Astrocyte (in vitro differentiated cells and primary cell): ENCODE measurements around the gene GUCA1A. TPM values are rescaled to one million over a fixed set of nuclear protein-coding genes. Genes with fewer than 3 reads are reported as not detected.
A peak's percentile ranks its signal among the peaks of the same experiment; 100 is the strongest.

ENCODE experiments used
- DNase-seq: peaks from one replicate; pipeline ENCODE4 v3.0.0-alpha.2; 2010; ENCODE audit warnings: low read depth
- FAIRE-seq: peaks from 2 replicates; lab custom pipeline; 2011; peaks lifted over from hg19 to GRCh38; lab: Jason Lieb, UNC
- H2AFZ ChIP-seq: 2 replicates; pipeline ENCODE4 v1.6.0; 2012; ENCODE audit warnings: low read depth, low read length, inconsistent platforms
- H3K27ac ChIP-seq: 2 replicates; pipeline ENCODE4 v1.5.1; 2011; ENCODE audit warnings: low read depth, low read length, inconsistent platforms
- H3K27me3 ChIP-seq: 2 replicates; pipeline ENCODE4 v1.6.0; 2011; ENCODE audit warnings: low read length, inconsistent platforms; ENCODE audit not compliant: insufficient read depth
- H3K36me3 ChIP-seq: 2 replicates; pipeline ENCODE4 v1.5.1; 2011; ENCODE audit warnings: low read length, inconsistent platforms; ENCODE audit not compliant: insufficient read depth
- H3K4me1 ChIP-seq: 2 replicates; pipeline ENCODE4 v1.5.1; 2011; ENCODE audit warnings: low read length, inconsistent platforms; ENCODE audit not compliant: insufficient read depth
- H3K4me2 ChIP-seq: 2 replicates; pipeline ENCODE4 v1.6.0; 2012; ENCODE audit warnings: low read length, inconsistent platforms
- H3K4me3 ChIP-seq: 2 replicates; pipeline ENCODE4 v1.5.1; 2011; ENCODE audit warnings: low read depth, mild to moderate bottlenecking, low read length, inconsistent platforms; ENCODE audit not compliant: insufficient read depth
- H3K79me2 ChIP-seq: 2 replicates; pipeline ENCODE4 v1.6.0; 2012; ENCODE audit warnings: mild to moderate bottlenecking, low read length, inconsistent platforms; ENCODE audit not compliant: insufficient read depth
- H3K9ac ChIP-seq: 2 replicates; pipeline ENCODE4 v1.6.0; 2012; ENCODE audit warnings: mild to moderate bottlenecking, low read length, inconsistent platforms
- H3K9me3 ChIP-seq: 2 replicates; pipeline ENCODE4 v1.5.1; 2012; ENCODE audit warnings: low read depth, mild to moderate bottlenecking, low read length, inconsistent platforms; ENCODE audit not compliant: insufficient read depth
- H4K20me1 ChIP-seq: 2 replicates; pipeline ENCODE4 v1.6.0; 2012; ENCODE audit warnings: low read length, inconsistent platforms; ENCODE audit not compliant: insufficient read depth
- H3K27ac Mint-ChIP-seq: one replicate; pipeline ENCODE4 v1.8.0; 2021; ENCODE audit warnings: mild to moderate bottlenecking, mixed read lengths; ENCODE audit not compliant: unreplicated experiment
- H3K27me3 Mint-ChIP-seq: one replicate; pipeline ENCODE4 v1.8.0; 2021; ENCODE audit warnings: low read depth, mixed read lengths; ENCODE audit not compliant: unreplicated experiment
- H3K36me3 Mint-ChIP-seq: one replicate; pipeline ENCODE4 v1.8.0; 2021; ENCODE audit warnings: low read depth, mixed read lengths; ENCODE audit not compliant: unreplicated experiment
- H3K4me1 Mint-ChIP-seq: one replicate; pipeline ENCODE4 v1.8.0; 2021; ENCODE audit warnings: low read depth, mixed read lengths; ENCODE audit not compliant: unreplicated experiment
- H3K4me3 Mint-ChIP-seq: one replicate; pipeline ENCODE4 v1.8.0; 2021; ENCODE audit warnings: mild to moderate bottlenecking, moderate library complexity, mixed read lengths; ENCODE audit not compliant: unreplicated experiment
- H3K9me3 Mint-ChIP-seq: one replicate; pipeline ENCODE4 v1.8.0; 2021; ENCODE audit warnings: mild to moderate bottlenecking, mixed read lengths; ENCODE audit not compliant: unreplicated experiment
- EZH2 ChIP-seq: IDR thresholded peaks from 2 replicates; pipeline ENCODE4 v1.6.1; 2012; ENCODE audit warnings: mild to moderate bottlenecking, low read length, inconsistent platforms; ENCODE audit not compliant: insufficient read depth
- total RNA-seq: library from RNA; stranded (reverse); gene quantifications from 2 replicates; pipeline ENCODE4 v1.2.1, GENCODE V29; 2021
- TF ChIP-seq, protein P1 (sequence below): IDR thresholded peaks from 2 replicates; pipeline ENCODE4 v1.5.1; 2011; ENCODE audit warnings: low read depth, mild to moderate bottlenecking, inconsistent platforms, low read length, moderate library complexity; ENCODE audit not compliant: insufficient read depth

Gene GUCA1A
- total RNA-seq, 1 donor from 2014 or later = 0.45 TPM

DNA sequence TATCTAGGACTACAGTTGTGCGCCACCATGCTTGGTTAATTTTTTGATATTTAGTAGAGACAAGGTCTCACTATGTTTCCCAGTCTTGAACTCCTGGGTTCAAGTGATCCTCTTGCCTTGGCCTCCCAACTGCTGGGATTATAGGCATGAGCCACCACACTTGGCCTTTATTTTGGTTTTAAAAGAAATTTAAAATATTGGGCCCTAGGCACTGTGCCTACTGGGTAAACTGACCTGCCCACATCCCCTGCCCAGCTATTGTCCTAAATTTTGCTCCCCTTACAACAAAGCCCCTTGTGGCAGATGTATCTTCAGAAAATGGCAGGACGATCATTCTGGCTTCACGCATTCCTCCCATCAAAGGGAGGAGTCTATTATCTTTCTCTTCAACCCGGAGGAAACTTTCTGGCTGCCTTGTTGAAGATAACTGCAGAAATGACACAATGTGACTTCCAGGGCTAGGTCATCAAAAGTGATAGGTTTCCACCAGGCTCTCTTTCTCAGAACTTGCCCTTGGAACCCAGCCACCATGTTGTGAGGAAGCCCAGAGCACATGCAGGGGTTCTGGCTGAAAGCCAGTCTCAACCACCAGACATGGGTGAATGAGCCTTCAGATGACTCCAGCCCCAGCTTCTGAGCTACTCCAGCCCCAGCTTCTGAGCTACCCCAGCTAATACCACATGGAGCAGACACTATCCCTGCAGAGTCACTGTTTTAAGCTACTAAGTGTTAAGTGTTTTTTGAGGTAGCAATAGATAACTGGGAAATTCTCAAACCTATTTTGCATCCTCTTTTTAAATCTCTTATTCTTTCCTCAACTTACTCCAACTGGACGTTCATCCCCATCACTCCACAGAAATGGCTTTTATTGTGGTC lies 26.2 kb downstream of the GUCA1A start:
- H3K4me2 ChIP-seq = peak overlapping the region; percentile 50
- Mint-ChIP-seq H3K4me3 (peak overlapping the region; percentile 29), H3K27ac (peak overlapping the region; percentile 42), H3K36me3 (peaks cover 2% of the 10 kb centered on the region), H3K4me1 (peaks cover 17% of the 10 kb centered on the region), H3K27me3 (no peaks in the 10 kb centered on the region), H3K9me3 (peaks cover 2% of the 10 kb centered on the region)
- TF ChIP-seq, protein P1, sequence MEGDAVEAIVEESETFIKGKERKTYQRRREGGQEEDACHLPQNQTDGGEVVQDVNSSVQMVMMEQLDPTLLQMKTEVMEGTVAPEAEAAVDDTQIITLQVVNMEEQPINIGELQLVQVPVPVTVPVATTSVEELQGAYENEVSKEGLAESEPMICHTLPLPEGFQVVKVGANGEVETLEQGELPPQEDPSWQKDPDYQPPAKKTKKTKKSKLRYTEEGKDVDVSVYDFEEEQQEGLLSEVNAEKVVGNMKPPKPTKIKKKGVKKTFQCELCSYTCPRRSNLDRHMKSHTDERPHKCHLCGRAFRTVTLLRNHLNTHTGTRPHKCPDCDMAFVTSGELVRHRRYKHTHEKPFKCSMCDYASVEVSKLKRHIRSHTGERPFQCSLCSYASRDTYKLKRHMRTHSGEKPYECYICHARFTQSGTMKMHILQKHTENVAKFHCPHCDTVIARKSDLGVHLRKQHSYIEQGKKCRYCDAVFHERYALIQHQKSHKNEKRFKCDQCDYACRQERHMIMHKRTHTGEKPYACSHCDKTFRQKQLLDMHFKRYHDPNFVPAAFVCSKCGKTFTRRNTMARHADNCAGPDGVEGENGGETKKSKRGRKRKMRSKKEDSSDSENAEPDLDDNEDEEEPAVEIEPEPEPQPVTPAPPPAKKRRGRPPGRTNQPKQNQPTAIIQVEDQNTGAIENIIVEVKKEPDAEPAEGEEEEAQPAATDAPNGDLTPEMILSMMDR = no peak
- TF ChIP-seq EZH2 = no peak
- H3K79me2 ChIP-seq = no peaks in the 10 kb centered on the region
- peak overlapping the region; percentile 55 for H3K27ac ChIP-seq
- FAIRE-seq = no peak
- peaks cover 27% of the 10 kb centered on the region for H3K4me1 ChIP-seq
- H3K36me3 ChIP-seq = peaks cover 3% of the 10 kb centered on the region
- DNase-seq = peak; percentile 74
- H3K9me3 ChIP-seq = no peaks in the 10 kb centered on the region
- H2AFZ ChIP-seq = no peak overlapping the region
- H4K20me1 ChIP-seq = no peaks in the 10 kb centered on the region
- no peak overlapping the region for H3K9ac ChIP-seq
- H3K4me3 ChIP-seq = no peak overlapping the region
- no peaks in the 10 kb centered on the region for H3K27me3 ChIP-seq

DNA sequence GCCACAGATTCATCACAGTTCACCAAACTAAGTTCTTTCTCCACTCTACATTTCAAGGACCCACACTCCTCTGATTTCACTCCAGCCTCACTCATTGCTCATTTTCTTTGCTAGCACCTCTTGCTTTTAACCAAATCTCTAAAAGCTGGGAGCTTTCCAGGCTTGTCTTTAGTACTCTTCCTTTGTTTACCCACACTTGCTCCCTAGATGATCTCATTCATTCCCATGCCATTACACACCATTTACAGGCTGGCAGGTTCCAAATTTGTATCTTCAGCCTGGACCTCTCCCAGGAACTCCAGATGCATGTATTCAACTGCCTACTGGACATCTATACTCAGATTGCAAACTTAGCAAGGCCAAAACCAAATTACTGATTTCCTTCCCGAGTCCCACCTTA lies 26.9 kb downstream of the GUCA1A start:
- Histone ChIP-seq H4K20me1 (no peaks in the 10 kb centered on the region), H3K9me3 (no peaks in the 10 kb centered on the region), H3K4me3 (no peak overlapping the region), H3K79me2 (no peaks in the 10 kb centered on the region), H3K9ac (no peak overlapping the region), H3K27ac (peak overlapping the region; percentile 55), H3K27me3 (no peaks in the 10 kb centered on the region), H3K4me2 (peak overlapping the region; percentile 50), H3K36me3 (peaks cover 3% of the 10 kb centered on the region), H2AFZ (no peak overlapping the region), H3K4me1 (peaks cover 31% of the 10 kb centered on the region)
- no peak for TF ChIP-seq EZH2
- TF ChIP-seq, protein P1 = no peak
- Mint-ChIP-seq H3K27me3 (no peaks in the 10 kb centered on the region), H3K36me3 (peaks cover 2% of the 10 kb centered on the region), H3K27ac (peak overlapping the region; percentile 42), H3K4me1 (peaks cover 20% of the 10 kb centered on the region), H3K9me3 (peaks cover 2% of the 10 kb centered on the region), H3K4me3 (no peak overlapping the region)
- DNase-seq = peak; percentile 95
- FAIRE-seq = peak; percentile 83

DNA sequence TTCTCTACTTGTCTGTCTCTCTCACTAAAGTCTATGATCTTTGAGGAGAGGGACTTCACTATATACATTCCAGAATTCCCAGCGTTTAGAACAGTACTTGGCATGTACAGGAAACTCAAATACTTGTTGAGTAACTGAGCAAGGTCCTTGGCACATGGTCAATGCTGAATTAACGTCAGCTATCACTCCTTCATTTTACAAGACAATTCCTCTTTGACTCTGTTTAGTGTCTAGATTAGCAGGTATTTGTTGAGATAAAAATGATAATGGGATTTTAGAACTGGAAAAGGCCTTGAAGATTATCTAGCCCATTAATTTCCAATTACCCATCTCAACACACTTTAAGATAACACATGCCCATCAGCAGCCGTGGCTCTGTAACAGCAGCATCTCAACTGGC lies 28.2 kb downstream of the GUCA1A start:
- H3K79me2 ChIP-seq = no peaks in the 10 kb centered on the region
- DNase-seq = no peak
- FAIRE-seq = no peak
- H3K27me3 Mint-ChIP-seq = no peaks in the 10 kb centered on the region
- H3K9ac ChIP-seq = no peak overlapping the region
- H3K27me3 ChIP-seq = no peaks in the 10 kb centered on the region
- H3K4me1 Mint-ChIP-seq = peaks cover 20% of the 10 kb centered on the region
- H3K36me3 Mint-ChIP-seq = peaks cover 5% of the 10 kb centered on the region
- no peaks in the 10 kb centered on the region for H3K9me3 ChIP-seq
- H2AFZ ChIP-seq = no peak overlapping the region
- no peak overlapping the region for H3K4me2 ChIP-seq
- no peak overlapping the region for H3K4me3 ChIP-seq
- TF ChIP-seq, protein P1 = no peak
- TF ChIP-seq EZH2 = no peak
- H3K9me3 Mint-ChIP-seq = peaks cover 2% of the 10 kb centered on the region
- H4K20me1 ChIP-seq = no peaks in the 10 kb centered on the region
- H3K4me1 ChIP-seq = peaks cover 31% of the 10 kb centered on the region
- H3K4me3 Mint-ChIP-seq = no peak overlapping the region
- no peak overlapping the region for H3K27ac Mint-ChIP-seq
- peaks cover 3% of the 10 kb centered on the region for H3K36me3 ChIP-seq
- no peak overlapping the region for H3K27ac ChIP-seq
